SK-N-SH (cell line): Measurements from ENCODE around the gene SOCS4. TPM values are rescaled to one million over a fixed set of nuclear protein-coding genes. Genes with fewer than 3 reads are reported as not detected.

ENCODE experiments used
- CTCF ChIA-PET: fragments of 300-600, 350-600 bp; formaldehyde crosslinking; extraction: SDS; loops from one replicate; lab custom pipeline; 2021; lab: Yijun Ruan, JAX
- POLR2A ChIA-PET: fragments of 350-600 bp; sonication (Branson Sonifier 250); formaldehyde crosslinking; extraction: SDS; loops from one replicate; lab custom pipeline; 2020; ENCODE audit warnings: antibody characterized with exemption, inconsistent platforms; lab: Yijun Ruan, JAX
- DNase-seq: peaks from one replicate; pipeline ENCODE4 v3.0.0; 2012
- H2AFZ ChIP-seq: fragments of 200-600 bp; sonication (generic); 2 replicates; pipeline ENCODE4 v1.8.1; 2016; ENCODE audit warnings: antibody characterized with exemption, mild to moderate bottlenecking, low read depth
- H3F3A ChIP-seq: fragments of 200-600 bp; sonication (generic); replicated peaks from 2 replicates; pipeline ENCODE3; 2016; ENCODE audit warnings: antibody characterized with exemption, mild to moderate bottlenecking; ENCODE audit not compliant: insufficient read depth
- H3K27ac ChIP-seq, 2 experiments: fragments of 200-500 bp in 1 of 2; fragments of 200-600 bp in 1 of 2; sonication (Bioruptor generic) in 1 of 2; sonication (generic), shearing (Covaris generic) in 1 of 2; 2 replicates each; pipeline versions ENCODE4 v1.5.1 to v1.6.1; 2014 to 2016; ENCODE audit warnings: low read depth in 2 of 2, inconsistent platforms in 1 of 2, low read length in 1 of 2, mild to moderate bottlenecking in 1 of 2, mixed read lengths in 1 of 2
- H3K27me3 ChIP-seq: fragments of 200-600 bp; sonication (generic), shearing (Covaris generic); 2 replicates; pipeline ENCODE4 v1.6.1; 2016; ENCODE audit warnings: mixed run types; ENCODE audit not compliant: insufficient read depth
- H3K36me3 ChIP-seq, 2 experiments: fragments of 200-500 bp in 1 of 2; fragments of 200-600 bp in 1 of 2; sonication (Bioruptor generic) in 1 of 2; sonication (generic) in 1 of 2; replicated peaks in 1 of 2; 2 replicates each; pipeline versions ENCODE3 to v1.5.1; 2014 to 2016; ENCODE audit warnings: low read length in 1 of 2, mild to moderate bottlenecking in 1 of 2; ENCODE audit not compliant: insufficient read depth in 2 of 2, control insufficient read depth in 1 of 2
- H3K4me1 ChIP-seq, 2 experiments: fragments of 200-500 bp in 1 of 2; fragments of 200-600 bp in 1 of 2; sonication (Bioruptor generic) in 1 of 2; sonication (generic), shearing (Covaris generic) in 1 of 2; 2 replicates each; pipeline versions ENCODE4 v1.5.1 to v1.6.1; 2014 to 2016; ENCODE audit warnings: low read depth in 1 of 2, low read length in 1 of 2, mixed run types in 1 of 2; ENCODE audit not compliant: insufficient read depth in 2 of 2, control insufficient read depth in 1 of 2
- H3K4me2 ChIP-seq: fragments of 200-600 bp; sonication (generic), shearing (Covaris generic); 2 replicates; pipeline ENCODE4 v1.6.1; 2017; ENCODE audit warnings: mixed run types
- H3K4me3 ChIP-seq, 2 experiments: fragments of 200-500 bp in 1 of 2; fragments of 200-600 bp in 1 of 2; sonication (Bioruptor generic) in 1 of 2; sonication (generic), shearing (Covaris generic) in 1 of 2; 2 replicates each; pipeline versions ENCODE4 v1.5.1 to v1.8.1; 2014 to 2016; ENCODE audit warnings: low read depth in 2 of 2, inconsistent platforms in 1 of 2, low read length in 1 of 2, mild to moderate bottlenecking in 1 of 2, mixed read lengths in 1 of 2, moderate library complexity in 1 of 2
- H3K79me2 ChIP-seq: fragments of 200-600 bp; sonication (generic); 2 replicates; pipeline ENCODE4 v1.8.1; 2017; ENCODE audit warnings: mild to moderate bottlenecking; ENCODE audit not compliant: insufficient read depth
- H3K9ac ChIP-seq: fragments of 200-600 bp; sonication (generic); 2 replicates; pipeline ENCODE4 v1.6.1; 2017; ENCODE audit warnings: mixed run types
- H3K9me2 ChIP-seq: fragments of 200-600 bp; sonication (generic); 2 replicates; pipeline ENCODE4 v1.6.1; 2017; ENCODE audit warnings: mixed run types
- H3K9me3 ChIP-seq: fragments of 200-600 bp; sonication (generic); 2 replicates; pipeline ENCODE4 v1.6.1; 2017; ENCODE audit warnings: mixed run types, mild to moderate bottlenecking, moderate library complexity
- H4K20me1 ChIP-seq: fragments of 200-600 bp; sonication (generic); 2 replicates; pipeline ENCODE4 v1.6.1; 2017; ENCODE audit warnings: mild to moderate bottlenecking, mixed run types; ENCODE audit not compliant: insufficient read depth
- EP300 ChIP-seq, 2 experiments: IDR thresholded peaks; 2 replicates each; pipeline versions ENCODE4 v1.4.0 to v1.6.1; 2012; ENCODE audit warnings: borderline replicate concordance in 1 of 2, low read depth in 1 of 2, low read length in 1 of 2
- FOSL2 ChIP-seq: IDR thresholded peaks from 2 replicates; pipeline ENCODE4 v1.4.0; 2012; ENCODE audit warnings: low read depth, mild to moderate bottlenecking, moderate library complexity, borderline replicate concordance
- GABPA ChIP-seq: IDR thresholded peaks from 2 replicates; pipeline ENCODE4 v1.4.0; 2012; ENCODE audit warnings: low read depth, mild to moderate bottlenecking
- GATA2 ChIP-seq: sonication (generic); formaldehyde crosslinking; IDR thresholded peaks from 2 replicates; pipeline ENCODE4 v1.5.0; 2020; ENCODE audit warnings: mild to moderate bottlenecking, missing genetic modification reagents
- JUND ChIP-seq: IDR thresholded peaks from 2 replicates; pipeline ENCODE4 v1.4.0; 2012
- MXI1 ChIP-seq: IDR thresholded peaks from 2 replicates; pipeline ENCODE4 v1.6.1; 2012; ENCODE audit warnings: mild to moderate bottlenecking, low read depth, low read length, improper control_type of control experiment
- NRF1 ChIP-seq: IDR thresholded peaks from 2 replicates; pipeline ENCODE4 v1.6.1; 2012; ENCODE audit warnings: low read depth, mild to moderate bottlenecking, low read length
- POLR2AphosphoS5 ChIP-seq: IDR thresholded peaks from 2 replicates; pipeline ENCODE4 v1.6.1; 2012; ENCODE audit warnings: low read depth, low read length
- RAD21 ChIP-seq: IDR thresholded peaks from 2 replicates; pipeline ENCODE4 v1.6.1; 2012; ENCODE audit warnings: mild to moderate bottlenecking, low read length
- RFX5 ChIP-seq: IDR thresholded peaks from 2 replicates; pipeline ENCODE4 v1.6.1; 2012; ENCODE audit warnings: mild to moderate bottlenecking, improper control_type of control experiment, low read length
- SMC3 ChIP-seq: IDR thresholded peaks from 2 replicates; pipeline ENCODE4 v1.6.1; 2012; ENCODE audit warnings: low read depth, low read length, improper control_type of control experiment
- TCF12 ChIP-seq: IDR thresholded peaks from 2 replicates; pipeline ENCODE4 v1.4.0; 2012
- TEAD4 ChIP-seq: IDR thresholded peaks from 2 replicates; pipeline ENCODE4 v1.4.0; 2012; ENCODE audit warnings: mild to moderate bottlenecking, borderline replicate concordance; ENCODE audit not compliant: insufficient read depth
- YY1 ChIP-seq: IDR thresholded peaks from 2 replicates; pipeline ENCODE4 v1.4.0; 2012; ENCODE audit warnings: low read depth, mild to moderate bottlenecking
- WGBS: methylation state at CpG from one replicate; pipeline ENCODE4 v1.1.6; 2017; ENCODE audit warnings: low lambda C conversion rate; 5-methylcytosine and 5-hydroxymethylcytosine counted together
- polyA plus RNA-seq, 3 experiments: library from polyadenylated mRNA; depleted of rRNA; stranded (reverse); fragments of >200 nt; gene quantifications; 2 replicates each; pipeline ENCODE4 v1.2.3, GENCODE V29; 2012
- TF ChIP-seq, protein P1 (sequence below): IDR thresholded peaks from 2 replicates; pipeline ENCODE4 v1.4.0; 2012; ENCODE audit warnings: low read depth, borderline replicate concordance
- TF ChIP-seq, protein P2 (sequence below): fragments of 150-350 bp; IDR thresholded peaks from 2 replicates; pipeline ENCODE4 v1.6.1; 2016; ENCODE audit warnings: mild to moderate bottlenecking, low read depth, low read length
- TF ChIP-seq, protein P3 (sequence below): IDR thresholded peaks from 2 replicates; pipeline ENCODE4 v1.6.1; 2012; ENCODE audit warnings: mild to moderate bottlenecking, low read depth, low read length, moderate library complexity

The SOCS4 gene
- polyA plus RNA-seq, 1 of the 3 experiments (the other 2 are of a cell fraction): 2.2 TPM

DNA sequence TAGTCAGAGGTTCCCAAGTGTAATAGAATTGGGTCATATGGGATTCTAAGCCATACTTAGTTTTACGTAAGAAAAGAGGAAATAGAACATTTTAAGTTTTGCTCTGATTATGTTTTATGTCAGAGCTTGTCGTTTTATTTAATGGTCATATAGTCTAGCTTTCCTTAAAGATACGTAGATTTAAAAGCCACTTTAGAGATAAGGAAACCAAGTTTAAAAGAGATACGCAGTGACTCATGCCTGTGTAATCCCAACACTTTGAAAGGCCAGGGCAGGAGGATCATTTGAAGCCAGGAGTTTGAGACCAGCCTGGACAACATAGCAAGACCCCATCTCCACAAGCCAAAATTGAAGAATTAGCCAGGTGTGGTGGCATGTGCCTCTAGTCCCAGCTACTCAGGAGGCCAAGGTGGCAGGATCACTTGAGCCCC is 44.0 kb downstream of the SOCS4 start:
- peaks cover 51% of the 10 kb centered on the region for H3F3A ChIP-seq
- H3K4me3 ChIP-seq: no peak overlapping the region
- H3K9ac ChIP-seq: peak overlapping the region; percentile 51; the same call in 1 of the 2 replicates
- no peak for DNase-seq
- no peak overlapping the region for H3K4me2 ChIP-seq
- H3K9me2 ChIP-seq: no peaks in the 10 kb centered on the region
- H2AFZ ChIP-seq: no peak overlapping the region
- TF ChIP-seq FOSL2 (peak; percentile 45; the same call in 1 of the 2 replicates), TEAD4 (peak; percentile 24; the same call in 1 of the 2 replicates), RAD21 (no peak), YY1 (no peak), GABPA (no peak), SMC3 (no peak), GATA2 (no peak), EP300 (IDR thresholded peaks at IDR 0.05; ENCODE audit: borderline replicate concordance in 1 of 2, low read depth in 1 of 2, low read length in 1 of 2) (0 out of 4 replicates have a peak, but pooled peaks of 1 of the 2 experiments have one; percentile 7), NRF1 (no peak), JUND (peak; percentile 30; the same call in 1 of the 2 replicates), MXI1 (no peak), TCF12 (peak; percentile 34; the same call in 1 of the 2 replicates), POLR2AphosphoS5 (no peak), RFX5 (no peak)
- TF ChIP-seq, protein P1, sequence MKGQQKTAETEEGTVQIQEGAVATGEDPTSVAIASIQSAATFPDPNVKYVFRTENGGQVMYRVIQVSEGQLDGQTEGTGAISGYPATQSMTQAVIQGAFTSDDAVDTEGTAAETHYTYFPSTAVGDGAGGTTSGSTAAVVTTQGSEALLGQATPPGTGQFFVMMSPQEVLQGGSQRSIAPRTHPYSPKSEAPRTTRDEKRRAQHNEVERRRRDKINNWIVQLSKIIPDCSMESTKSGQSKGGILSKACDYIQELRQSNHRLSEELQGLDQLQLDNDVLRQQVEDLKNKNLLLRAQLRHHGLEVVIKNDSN: no peak
- TF ChIP-seq, protein P2, sequence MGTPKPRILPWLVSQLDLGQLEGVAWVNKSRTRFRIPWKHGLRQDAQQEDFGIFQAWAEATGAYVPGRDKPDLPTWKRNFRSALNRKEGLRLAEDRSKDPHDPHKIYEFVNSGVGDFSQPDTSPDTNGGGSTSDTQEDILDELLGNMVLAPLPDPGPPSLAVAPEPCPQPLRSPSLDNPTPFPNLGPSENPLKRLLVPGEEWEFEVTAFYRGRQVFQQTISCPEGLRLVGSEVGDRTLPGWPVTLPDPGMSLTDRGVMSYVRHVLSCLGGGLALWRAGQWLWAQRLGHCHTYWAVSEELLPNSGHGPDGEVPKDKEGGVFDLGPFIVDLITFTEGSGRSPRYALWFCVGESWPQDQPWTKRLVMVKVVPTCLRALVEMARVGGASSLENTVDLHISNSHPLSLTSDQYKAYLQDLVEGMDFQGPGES: no peak
- TF ChIP-seq, protein P3, sequence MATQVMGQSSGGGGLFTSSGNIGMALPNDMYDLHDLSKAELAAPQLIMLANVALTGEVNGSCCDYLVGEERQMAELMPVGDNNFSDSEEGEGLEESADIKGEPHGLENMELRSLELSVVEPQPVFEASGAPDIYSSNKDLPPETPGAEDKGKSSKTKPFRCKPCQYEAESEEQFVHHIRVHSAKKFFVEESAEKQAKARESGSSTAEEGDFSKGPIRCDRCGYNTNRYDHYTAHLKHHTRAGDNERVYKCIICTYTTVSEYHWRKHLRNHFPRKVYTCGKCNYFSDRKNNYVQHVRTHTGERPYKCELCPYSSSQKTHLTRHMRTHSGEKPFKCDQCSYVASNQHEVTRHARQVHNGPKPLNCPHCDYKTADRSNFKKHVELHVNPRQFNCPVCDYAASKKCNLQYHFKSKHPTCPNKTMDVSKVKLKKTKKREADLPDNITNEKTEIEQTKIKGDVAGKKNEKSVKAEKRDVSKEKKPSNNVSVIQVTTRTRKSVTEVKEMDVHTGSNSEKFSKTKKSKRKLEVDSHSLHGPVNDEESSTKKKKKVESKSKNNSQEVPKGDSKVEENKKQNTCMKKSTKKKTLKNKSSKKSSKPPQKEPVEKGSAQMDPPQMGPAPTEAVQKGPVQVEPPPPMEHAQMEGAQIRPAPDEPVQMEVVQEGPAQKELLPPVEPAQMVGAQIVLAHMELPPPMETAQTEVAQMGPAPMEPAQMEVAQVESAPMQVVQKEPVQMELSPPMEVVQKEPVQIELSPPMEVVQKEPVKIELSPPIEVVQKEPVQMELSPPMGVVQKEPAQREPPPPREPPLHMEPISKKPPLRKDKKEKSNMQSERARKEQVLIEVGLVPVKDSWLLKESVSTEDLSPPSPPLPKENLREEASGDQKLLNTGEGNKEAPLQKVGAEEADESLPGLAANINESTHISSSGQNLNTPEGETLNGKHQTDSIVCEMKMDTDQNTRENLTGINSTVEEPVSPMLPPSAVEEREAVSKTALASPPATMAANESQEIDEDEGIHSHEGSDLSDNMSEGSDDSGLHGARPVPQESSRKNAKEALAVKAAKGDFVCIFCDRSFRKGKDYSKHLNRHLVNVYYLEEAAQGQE: no peak
- TF ChIP-seq, all 33 proteins: peak for 5
- Histone ChIP-seq H3K36me3 (peaks cover 24 to 32% of the 10 kb centered on the region in 2 experiments), H4K20me1 (no peaks in the 10 kb centered on the region), H3K27me3 (no peaks in the 10 kb centered on the region), H3K4me1 (peaks cover 8 to 22% of the 10 kb centered on the region in 2 experiments; a peak in 3 of 4 replicates), H3K79me2 (peaks cover 25% of the 10 kb centered on the region), H3K27ac (peak overlapping the region in 1 of 2 experiments; percentile 93; a peak in 2 of 4 replicates), H3K9me3 (no peaks in the 10 kb centered on the region)
- 55% methylated on average over 4 of the region's 4 CpGs for WGBS
- POLR2A ChIA-PET: interaction anchor here (1.7 kb wide), 1 partner anchor 32 kb away, joined by 4 read pairs; no protein-coding TSS in a partner anchor
- CTCF ChIA-PET: interaction anchor here (1.9 to 2.2 kb wide), 2 partner anchors 18 to 90 kb away, joined by 7 to 13 read pairs; no protein-coding TSS in a partner anchor
